Keratinocyte (primary cell): ENCODE results near the gene KLHL29. TPM values are rescaled to one million over a fixed set of nuclear protein-coding genes. Genes with fewer than 3 reads are reported as not detected.

Experiments
- DNase-seq: peaks from one replicate; pipeline ENCODE4 v3.0.0-alpha.2; 2011; ENCODE audit warnings: low read depth, missing footprints, low spot score
- FAIRE-seq: peaks from 2 replicates; lab custom pipeline; 2011; peaks lifted over from hg19 to GRCh38; lab: Jason Lieb, UNC
- H2AFZ ChIP-seq: 2 replicates; pipeline ENCODE4 v1.6.0; 2012; ENCODE audit warnings: low read length, control low read depth, inconsistent platforms; ENCODE audit not compliant: control insufficient read depth
- H3K27ac ChIP-seq: 2 replicates; pipeline ENCODE4 v1.5.1; 2011; ENCODE audit warnings: low read length; ENCODE audit not compliant: control insufficient read depth, insufficient read depth
- H3K27me3 ChIP-seq: 3 replicates; pipeline ENCODE4 v1.6.0; 2011; ENCODE audit warnings: low read length; ENCODE audit not compliant: control insufficient read depth, insufficient read depth; ENCODE audit errors: extremely low read depth
- H3K36me3 ChIP-seq, 2 experiments: 2 replicates in 1 of 2; 3 replicates in 1 of 2; pipeline ENCODE4 v1.5.1; 2011; ENCODE audit warnings: low read length in 2 of 2, mild to moderate bottlenecking in 1 of 2; ENCODE audit not compliant: control insufficient read depth in 2 of 2, insufficient read depth in 2 of 2; ENCODE audit errors: extremely low read depth in 1 of 2
- H3K4me1 ChIP-seq: 3 replicates; pipeline ENCODE4 v1.5.1; 2011; ENCODE audit warnings: low read length; ENCODE audit not compliant: control insufficient read depth, insufficient read depth; ENCODE audit errors: extremely low read depth
- H3K4me2 ChIP-seq: 3 replicates; pipeline ENCODE4 v1.6.0; 2011; ENCODE audit warnings: low read depth, low read length; ENCODE audit not compliant: control insufficient read depth, insufficient read depth; ENCODE audit errors: extremely low read depth
- H3K4me3 ChIP-seq, 3 experiments: fragments of 200-600 bp in 1 of 3; sonication (generic) in 1 of 3; 2 replicates in 2 of 3; 3 replicates in 1 of 3; pipeline ENCODE4 v1.5.1; 2011 to 2016; ENCODE audit warnings: low read length in 3 of 3, mild to moderate bottlenecking in 3 of 3, control low read depth in 2 of 3, inconsistent platforms in 1 of 3, low read depth in 1 of 3, mixed read lengths in 1 of 3, mixed run types in 1 of 3, moderate library complexity in 1 of 3; ENCODE audit not compliant: control insufficient read depth in 2 of 3, insufficient read depth in 2 of 3; ENCODE audit errors: extremely low read depth in 1 of 3
- H3K79me2 ChIP-seq: 2 replicates; pipeline ENCODE4 v1.6.0; 2012; ENCODE audit warnings: low read length; ENCODE audit not compliant: control insufficient read depth, insufficient read depth
- H3K9ac ChIP-seq: 3 replicates; pipeline ENCODE4 v1.6.0; 2011; ENCODE audit warnings: low read length; ENCODE audit not compliant: control insufficient read depth, insufficient read depth; ENCODE audit errors: extremely low read depth
- H3K9me1 ChIP-seq: 3 replicates; pipeline ENCODE4 v1.6.0; 2011; ENCODE audit warnings: low read length; ENCODE audit not compliant: control insufficient read depth, insufficient read depth; ENCODE audit errors: extremely low read depth
- H3K9me3 ChIP-seq: 2 replicates; pipeline ENCODE4 v1.5.1; 2012; ENCODE audit warnings: low read depth, low read length; ENCODE audit not compliant: control insufficient read depth
- H4K20me1 ChIP-seq: 3 replicates; pipeline ENCODE4 v1.6.0; 2011; ENCODE audit warnings: low read length; ENCODE audit not compliant: control insufficient read depth, insufficient read depth; ENCODE audit errors: extremely low read depth
- EZH2 ChIP-seq: IDR thresholded peaks from one replicate; pipeline ENCODE4 v1.6.1; 2012; ENCODE audit warnings: inconsistent platforms, mild to moderate bottlenecking, low read length, moderate library complexity
- dilution Hi-C: fragments of 300-500 bp; cut with MboI; formaldehyde crosslinking; loops from one replicate; pipeline ENCODE4 v1.7.0; 2020; ENCODE audit warnings: low sequenced_read_pairs; ENCODE audit not compliant: extremely low pct_ligation_motif_present
- polyA plus RNA-seq, 5 experiments: library from polyadenylated mRNA; depleted of rRNA in 3 of 5; stranded (reverse) in 3 of 5; stranded (forward) in 1 of 5; unstranded in 1 of 5; fragments of >200 nt; gene quantifications; 1 replicate in 1 of 5; 2 replicates in 3 of 5; 3 replicates in 1 of 5; pipeline versions ENCODE4 v1.2.1 to v1.2.3, GENCODE V29; 2011 to 2012; ENCODE audit warnings: missing spikeins in 2 of 5, low read depth in 1 of 5, low replicate concordance in 1 of 5
- TF ChIP-seq, protein P1 (sequence below), 3 experiments: IDR thresholded peaks in 1 of 3; conservative IDR thresholded peaks in 1 of 3; optimal IDR thresholded peaks in 1 of 3; 2 replicates in 2 of 3; 3 replicates in 1 of 3; pipeline versions ENCODE3 to v1.5.1; 2011; ENCODE audit warnings: low read length in 3 of 3, mild to moderate bottlenecking in 3 of 3, moderate library complexity in 2 of 3, control low read depth in 1 of 3, inconsistent platforms in 1 of 3; ENCODE audit not compliant: insufficient read depth in 2 of 3; ENCODE audit errors: extremely low read depth in 1 of 3

Gene KLHL29
- polyA plus RNA-seq, 1 donor (not counting 4 experiments of a cell fraction or from before 2014, with no cell fraction given), result 4.7 TPM

DNA sequence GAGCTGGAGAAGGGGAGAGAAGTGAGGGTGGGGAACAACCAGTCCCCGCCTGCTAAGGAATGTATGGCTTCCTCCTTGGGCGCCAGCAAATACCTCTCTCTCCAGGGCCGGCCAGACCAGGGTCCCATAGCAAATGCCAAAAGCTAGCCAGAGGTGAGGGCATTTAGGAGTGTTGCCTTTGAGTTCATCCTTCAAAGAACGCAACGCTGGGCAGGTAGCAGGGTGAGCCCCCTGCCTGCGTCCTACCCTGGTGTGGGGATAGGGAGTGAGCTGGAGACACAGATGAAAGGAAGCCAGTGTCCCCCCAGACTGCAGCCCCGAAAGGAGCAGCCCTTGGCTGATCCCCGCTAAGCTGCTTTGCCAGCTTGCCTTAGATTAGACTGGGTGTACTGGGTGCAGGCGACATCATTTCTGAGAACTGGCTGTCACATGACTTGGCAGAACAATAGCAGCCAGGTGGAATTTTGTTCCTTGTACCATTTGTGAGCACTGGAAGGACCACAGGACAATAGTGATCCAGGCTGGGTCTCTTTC, 40.4 kb downstream of the KLHL29 start:
- dilution Hi-C loops, result no loop called here
- FAIRE-seq, result peak; percentile 56
- H3K27me3 ChIP-seq, result no peaks in the 10 kb centered on the region
- H3K4me3 ChIP-seq, result no peak overlapping the region
- H3K36me3 ChIP-seq, result peaks cover 0 to 4% of the 10 kb centered on the region in 2 experiments
- peak overlapping the region; percentile 48 for H3K4me2 ChIP-seq
- no peak for DNase-seq
- H3K79me2 ChIP-seq, result peaks cover 11% of the 10 kb centered on the region
- peaks cover 18% of the 10 kb centered on the region for H3K4me1 ChIP-seq
- no peak overlapping the region for H3K9ac ChIP-seq
- no peaks in the 10 kb centered on the region for H3K9me3 ChIP-seq
- H4K20me1 ChIP-seq, result peaks cover 9% of the 10 kb centered on the region
- no peak overlapping the region for H2AFZ ChIP-seq
- H3K27ac ChIP-seq, result no peak overlapping the region
- H3K9me1 ChIP-seq, result peaks cover 4% of the 10 kb centered on the region
- TF ChIP-seq EZH2, result no peak
- TF ChIP-seq, protein P1, sequence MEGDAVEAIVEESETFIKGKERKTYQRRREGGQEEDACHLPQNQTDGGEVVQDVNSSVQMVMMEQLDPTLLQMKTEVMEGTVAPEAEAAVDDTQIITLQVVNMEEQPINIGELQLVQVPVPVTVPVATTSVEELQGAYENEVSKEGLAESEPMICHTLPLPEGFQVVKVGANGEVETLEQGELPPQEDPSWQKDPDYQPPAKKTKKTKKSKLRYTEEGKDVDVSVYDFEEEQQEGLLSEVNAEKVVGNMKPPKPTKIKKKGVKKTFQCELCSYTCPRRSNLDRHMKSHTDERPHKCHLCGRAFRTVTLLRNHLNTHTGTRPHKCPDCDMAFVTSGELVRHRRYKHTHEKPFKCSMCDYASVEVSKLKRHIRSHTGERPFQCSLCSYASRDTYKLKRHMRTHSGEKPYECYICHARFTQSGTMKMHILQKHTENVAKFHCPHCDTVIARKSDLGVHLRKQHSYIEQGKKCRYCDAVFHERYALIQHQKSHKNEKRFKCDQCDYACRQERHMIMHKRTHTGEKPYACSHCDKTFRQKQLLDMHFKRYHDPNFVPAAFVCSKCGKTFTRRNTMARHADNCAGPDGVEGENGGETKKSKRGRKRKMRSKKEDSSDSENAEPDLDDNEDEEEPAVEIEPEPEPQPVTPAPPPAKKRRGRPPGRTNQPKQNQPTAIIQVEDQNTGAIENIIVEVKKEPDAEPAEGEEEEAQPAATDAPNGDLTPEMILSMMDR (optimal IDR thresholded peaks at IDR 0.05 in 1 of 3, IDR thresholded peaks at IDR 0.05 in 1 of 3, conservative IDR thresholded peaks at IDR 0.05 in 1 of 3; ENCODE audit: extremely low read depth in 1 of 3, insufficient read depth in 2 of 3, low read length in 3 of 3), result no peak

DNA sequence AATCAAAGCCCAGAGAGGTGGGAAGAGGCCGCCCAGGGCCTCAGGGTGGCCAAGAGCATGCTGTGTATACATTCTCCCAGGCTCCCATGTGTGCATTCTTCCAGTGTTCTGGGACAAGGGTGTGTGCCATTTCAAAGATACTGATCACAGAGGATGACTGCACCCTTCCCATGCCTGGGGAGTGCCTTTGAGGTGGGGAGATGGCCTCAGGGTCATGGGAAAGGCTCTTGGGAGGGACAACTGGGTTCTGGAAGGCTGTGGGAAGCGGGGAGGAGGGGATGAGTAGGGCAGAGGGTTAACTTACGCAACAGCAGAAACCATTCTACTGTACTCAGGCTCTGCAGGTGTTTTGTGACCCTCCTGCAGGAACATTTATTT, 40.9 kb downstream of the KLHL29 start:
- dilution Hi-C loops, result no loop called here
- no peaks in the 10 kb centered on the region for H3K27me3 ChIP-seq
- H3K4me2 ChIP-seq, result peak overlapping the region; percentile 60

More for the DNA sequence above, 40.9 kb downstream of the KLHL29 start:
- H2AFZ ChIP-seq, result no peak overlapping the region
- H3K36me3 ChIP-seq, result peaks cover 0 to 4% of the 10 kb centered on the region in 2 experiments
- peaks cover 11% of the 10 kb centered on the region for H3K79me2 ChIP-seq
- no peak for FAIRE-seq
- TF ChIP-seq, protein P1 (optimal IDR thresholded peaks at IDR 0.05 in 1 of 3, IDR thresholded peaks at IDR 0.05 in 1 of 3, conservative IDR thresholded peaks at IDR 0.05 in 1 of 3; ENCODE audit: extremely low read depth in 1 of 3, insufficient read depth in 2 of 3, low read length in 3 of 3), result no peak
- TF ChIP-seq EZH2, result no peak
- no peaks in the 10 kb centered on the region for H3K9me3 ChIP-seq
- H3K9me1 ChIP-seq, result peaks cover 4% of the 10 kb centered on the region
- no peak for DNase-seq
- H3K9ac ChIP-seq, result no peak overlapping the region
- H4K20me1 ChIP-seq, result peaks cover 9% of the 10 kb centered on the region
- H3K4me1 ChIP-seq, result peaks cover 18% of the 10 kb centered on the region
- H3K27ac ChIP-seq, result no peak overlapping the region
- H3K4me3 ChIP-seq, result no peak overlapping the region
